DMS 273 (cell line): ENCODE measurements around the gene EXT2.

ENCODE experiments used
- DNase-seq: peaks from one replicate; lab custom pipeline; 2025; ENCODE audit not compliant: unreplicated experiment; lab: John Stamatoyannopoulos, UW

Gene EXT2

GRCh38 chr11:44235765-44236201, 140.3 kb downstream of the EXT2 start:
- peak; percentile 16 for DNase-seq

GRCh38 chr11:44236296-44236695, 140.8 kb downstream of the EXT2 start:
- no peak for DNase-seq

DNA sequence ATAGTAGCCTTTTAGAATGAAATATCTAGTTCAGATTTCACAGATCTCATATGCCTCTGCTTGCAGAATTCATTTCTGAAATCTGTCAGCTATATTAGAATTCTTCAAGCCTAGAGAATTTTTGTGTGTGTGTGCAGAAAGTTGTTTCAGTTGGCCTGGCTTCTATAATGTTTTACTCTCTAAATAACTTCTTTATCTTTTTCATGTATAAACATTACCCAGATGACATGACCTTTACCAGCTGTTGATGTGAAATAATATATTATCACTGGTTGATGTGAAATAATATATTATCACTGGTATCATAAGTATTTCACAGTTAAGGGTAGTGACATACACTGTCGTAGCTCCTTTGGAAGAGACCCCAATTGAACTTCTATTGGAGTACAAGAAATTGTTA, 141.7 kb downstream of the EXT2 start:
- DNase-seq, result no peak

- DNase-seq, result no peak
Observed at GRCh38 chr11:44241851-44242250, 146.4 kb downstream of the EXT2 start.

DNA sequence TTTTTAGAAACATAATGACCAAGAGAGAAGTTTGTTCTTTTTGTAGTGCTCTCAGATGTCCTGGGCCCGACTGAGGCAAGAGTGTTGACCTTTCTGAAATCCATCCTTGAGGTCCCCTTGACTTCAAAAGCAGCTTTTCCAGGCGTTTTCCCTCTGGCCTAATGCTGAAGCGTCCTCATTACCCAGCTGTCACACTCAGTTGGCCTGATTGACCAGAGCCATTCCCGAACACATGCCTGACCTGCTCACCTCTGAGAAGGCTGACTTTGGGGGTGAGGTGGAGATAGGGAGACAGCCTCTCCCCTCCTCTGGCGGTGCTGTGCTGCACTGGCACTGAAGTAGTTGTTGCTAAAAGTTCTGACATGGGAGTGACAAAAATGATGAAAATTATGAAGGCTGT, 147.6 kb downstream of the EXT2 start:
- no peak for DNase-seq

DNA sequence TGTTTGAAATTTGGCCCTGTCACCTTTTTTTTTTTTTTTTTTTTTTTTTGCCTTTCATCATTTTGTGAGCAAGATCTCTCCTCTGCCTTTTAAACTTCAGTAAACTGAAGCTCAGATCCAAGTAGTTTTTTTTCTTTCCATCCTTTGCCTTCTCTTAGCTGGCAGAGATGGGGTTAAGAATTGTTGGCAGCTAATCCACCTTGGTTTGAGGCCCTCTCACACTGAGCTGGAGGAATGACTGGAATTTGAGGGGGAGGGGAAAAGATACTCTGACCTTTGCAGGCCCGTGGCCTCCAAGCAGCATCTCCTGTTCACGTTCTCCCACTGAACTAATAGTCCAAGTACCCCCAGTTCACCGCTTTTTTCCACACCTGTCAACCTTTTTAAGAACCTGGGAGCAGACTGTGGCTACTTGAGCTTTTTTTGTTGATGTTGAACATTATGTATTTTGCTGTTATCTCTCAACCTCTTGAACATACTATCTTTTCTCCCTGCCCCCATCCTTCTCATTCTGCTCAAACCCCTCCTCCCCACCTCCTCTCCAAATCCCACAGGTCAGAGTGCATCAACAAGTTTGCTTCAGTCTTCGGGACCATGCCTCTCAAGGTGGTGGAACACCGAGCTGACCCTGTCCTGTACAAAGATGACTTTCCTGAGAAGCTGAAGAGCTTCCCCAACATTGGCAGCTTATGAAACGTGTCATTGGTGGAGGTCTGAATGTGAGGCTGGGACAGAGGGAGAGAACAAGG, 148.3 kb downstream of the EXT2 start:
- no peak for DNase-seq

DNA sequence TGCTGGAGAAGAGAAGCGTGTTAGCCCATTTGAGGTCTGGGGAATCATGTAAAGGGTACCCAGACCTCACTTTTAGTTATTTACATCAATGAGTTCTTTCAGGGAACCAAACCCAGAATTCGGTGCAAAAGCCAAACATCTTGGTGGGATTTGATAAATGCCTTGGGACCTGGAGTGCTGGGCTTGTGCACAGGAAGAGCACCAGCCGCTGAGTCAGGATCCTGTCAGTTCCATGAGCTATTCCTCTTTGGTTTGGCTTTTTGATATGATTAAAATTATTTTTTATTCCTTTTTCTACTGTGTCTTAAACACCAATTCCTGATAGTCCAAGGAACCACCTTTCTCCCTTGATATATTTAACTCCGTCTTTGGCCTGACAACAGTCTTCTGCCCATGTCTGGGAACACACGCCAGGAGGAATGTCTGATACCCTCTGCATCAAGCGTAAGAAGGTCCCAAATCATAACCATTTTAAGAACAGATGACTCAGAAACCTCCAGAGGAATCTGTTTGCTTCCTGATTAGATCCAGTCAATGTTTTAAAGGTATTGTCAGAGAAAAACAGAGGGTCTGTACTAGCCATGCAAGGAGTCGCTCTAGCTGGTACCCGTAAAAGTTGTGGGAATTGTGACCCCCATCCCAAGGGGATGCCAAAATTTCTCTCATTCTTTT, 149.3 kb downstream of the EXT2 start:
- DNase-seq, result no peak

DNA sequence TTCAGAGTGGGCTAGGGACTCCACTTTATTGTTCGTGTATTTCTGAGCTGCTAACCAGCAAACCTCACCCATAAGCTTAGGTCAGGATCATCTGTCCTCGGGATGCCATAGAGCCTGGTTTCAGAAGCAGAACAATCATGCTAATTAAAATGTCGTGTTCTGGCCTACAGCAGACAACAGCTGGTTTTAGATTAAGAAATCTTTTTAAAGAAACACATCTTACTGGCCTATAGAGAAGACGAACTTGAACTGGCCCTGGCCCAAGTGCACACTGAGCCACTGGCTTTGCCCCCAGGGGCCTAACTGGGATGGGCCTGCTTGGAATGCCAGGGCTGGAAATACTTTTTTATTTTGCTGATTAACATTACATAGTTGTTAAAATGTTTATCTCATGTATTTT, 151.2 kb downstream of the EXT2 start:
- DNase-seq, result no peak

GRCh38 chr11:44247508-44247907, 152.0 kb downstream of the EXT2 start:
- no peak for DNase-seq

DNA sequence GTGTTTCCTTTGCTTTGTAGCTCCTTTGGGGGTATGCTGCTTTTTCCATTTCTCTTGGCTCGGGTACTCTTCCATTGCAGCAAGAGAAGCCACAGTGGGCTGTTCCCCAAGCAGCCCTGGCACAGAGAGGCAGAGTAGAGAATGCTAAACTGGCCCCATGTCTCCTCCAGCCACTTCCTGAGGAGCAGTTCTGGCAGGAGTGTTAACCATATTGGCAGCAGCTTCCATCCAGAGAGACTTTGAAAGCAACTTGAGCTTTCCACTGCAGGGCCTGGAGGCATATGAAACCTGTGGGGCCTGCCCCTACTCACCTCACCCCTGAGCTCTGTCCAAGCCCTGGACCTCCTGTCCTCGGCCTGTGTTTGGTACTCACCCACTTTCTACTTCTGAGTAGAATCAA, 152.6 kb downstream of the EXT2 start:
- no peak for DNase-seq

DNA sequence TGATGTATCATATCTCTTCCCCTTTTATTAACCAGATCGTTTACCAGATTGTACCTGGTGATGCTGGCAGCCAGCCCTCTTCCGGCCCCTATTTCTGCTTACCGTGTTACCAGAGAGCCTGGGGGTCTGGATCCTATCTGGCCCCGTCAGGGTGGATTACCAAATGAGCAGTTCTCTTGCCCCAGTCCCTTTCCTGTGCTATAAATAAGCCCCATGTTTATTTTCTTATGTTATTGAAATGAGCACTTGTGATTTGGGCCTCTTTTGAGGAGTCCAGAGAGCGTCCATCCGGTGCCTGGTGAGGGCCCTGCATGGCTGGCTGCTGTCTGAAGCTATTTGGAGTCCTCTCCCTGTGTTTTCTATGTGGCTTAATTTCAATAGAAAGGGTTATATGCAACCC, 154.9 kb downstream of the EXT2 start:
- DNase-seq, result no peak

- no peak for DNase-seq
Observed at GRCh38 chr11:44252999-44253602, 157.6 kb downstream of the EXT2 start.

DNA sequence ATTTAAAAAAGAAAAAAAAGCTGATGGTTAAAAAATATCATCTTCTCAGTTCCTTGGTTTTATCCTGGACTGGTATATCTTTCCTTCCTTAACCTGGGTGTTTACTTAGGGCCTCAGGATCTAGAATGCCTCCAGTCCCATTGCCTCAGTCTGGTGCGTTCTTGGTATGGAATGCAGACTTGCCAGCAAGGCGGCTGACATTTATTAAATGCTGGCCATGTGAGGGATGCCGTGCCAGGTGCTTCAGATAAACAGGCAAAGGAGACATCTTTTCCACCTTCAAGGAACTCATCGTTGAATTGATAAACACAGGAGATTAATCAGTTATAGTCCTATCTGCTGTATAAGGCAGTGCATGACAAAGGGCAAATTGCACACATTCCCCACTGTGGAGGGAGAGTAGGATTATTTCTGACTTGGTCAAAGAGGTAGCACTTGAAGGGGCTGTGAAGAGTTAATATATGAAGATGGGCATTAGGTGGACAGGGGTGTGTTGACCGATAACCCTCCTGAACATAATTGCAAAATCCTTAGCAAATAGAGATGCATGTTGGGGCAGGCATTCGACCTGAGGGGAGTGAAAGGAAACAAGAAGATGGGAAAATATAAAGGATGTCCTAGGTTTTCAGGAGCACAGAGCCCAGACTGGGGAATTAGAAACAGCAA, 160.1 kb downstream of the EXT2 start:
- DNase-seq, result no peak

DNA sequence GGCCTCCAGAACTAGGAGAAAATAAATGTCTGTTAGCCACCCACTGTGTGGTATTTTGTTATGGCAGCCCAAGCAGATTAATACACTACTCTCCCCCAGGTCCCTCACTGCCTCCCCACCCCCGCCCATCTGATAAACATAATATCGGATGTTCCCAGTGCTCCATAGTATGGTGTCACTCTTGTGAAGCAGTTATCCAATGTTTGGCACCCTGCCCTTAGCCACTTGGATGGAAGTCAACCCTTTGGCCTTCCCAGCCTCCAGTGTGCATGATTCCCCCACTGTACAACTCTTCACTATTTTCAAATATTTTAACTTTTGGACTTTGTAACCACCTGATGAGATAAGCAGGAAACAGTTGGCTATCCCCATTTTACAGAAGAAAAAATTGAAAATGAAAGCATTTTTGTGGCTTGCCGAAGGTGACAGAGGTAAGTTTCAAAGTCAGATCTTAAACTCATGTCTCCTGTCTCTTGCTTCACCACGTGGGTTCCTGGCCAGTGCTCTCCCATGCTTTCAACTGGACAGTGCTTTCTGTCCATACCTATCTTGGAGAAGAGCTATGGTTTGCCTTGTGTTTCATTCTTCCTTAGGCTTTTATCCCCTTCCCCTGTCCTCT, 161.3 kb downstream of the EXT2 start:
- DNase-seq, result peak; percentile 8

DNA sequence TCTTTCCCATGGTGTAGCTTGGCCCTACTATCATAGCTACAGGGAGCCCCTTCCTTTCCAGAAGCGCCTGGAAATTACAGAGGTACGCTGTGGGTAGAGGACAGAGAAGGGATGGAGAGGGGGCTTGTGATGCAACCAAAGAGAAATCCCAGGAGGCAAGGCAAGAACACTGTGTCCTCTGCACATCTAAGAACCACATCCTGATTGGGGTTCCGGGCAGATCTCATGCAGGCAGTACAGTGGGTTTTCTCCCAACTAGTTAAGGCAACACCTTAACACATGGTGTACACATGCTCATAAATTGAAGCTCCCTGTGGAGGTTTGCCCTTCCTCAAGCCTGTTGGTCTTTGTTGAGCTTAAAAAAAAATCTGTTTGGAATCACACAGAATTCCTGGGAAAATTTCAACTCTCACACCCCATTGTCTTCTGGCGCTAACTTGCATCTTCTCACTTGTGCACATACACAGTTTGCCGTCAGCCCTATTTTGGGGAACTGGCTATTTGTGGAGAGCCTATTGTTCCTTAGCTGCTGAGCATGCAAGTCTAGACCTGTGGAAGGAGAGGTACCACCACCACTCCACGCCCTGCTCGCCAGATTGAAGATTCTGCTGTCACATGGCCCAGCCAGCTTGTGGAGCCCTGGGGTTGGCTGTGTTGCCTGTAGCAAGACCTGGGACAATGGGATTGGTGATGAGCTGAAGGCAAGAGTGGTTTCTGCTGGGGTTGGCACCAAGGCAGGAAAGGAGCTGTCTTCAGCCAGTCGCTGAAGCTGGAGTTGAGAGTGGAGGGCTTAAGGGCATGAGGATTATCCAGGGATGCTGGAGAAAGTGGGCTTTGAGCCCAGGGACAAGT, 162.1 kb downstream of the EXT2 start:
- DNase-seq, result no peak

- DNase-seq, result no peak
Observed at GRCh38 chr11:44258190-44258489, 162.7 kb downstream of the EXT2 start.

- no peak for DNase-seq
Observed at GRCh38 chr11:44258839-44259420, 163.5 kb downstream of the EXT2 start.

GRCh38 chr11:44260081-44260480, 164.6 kb downstream of the EXT2 start:
- no peak for DNase-seq

GRCh38 chr11:44261800-44262591, 166.5 kb downstream of the EXT2 start:
- peak; percentile 65 for DNase-seq
